GM19099 (cell line): Measurements from ENCODE around the gene RNF31.

Experiments used
- POLR2A ChIP-seq: IDR thresholded peaks from 3 replicates; pipeline ENCODE4 v1.6.1; 2011; ENCODE audit warnings: low read depth; ENCODE audit not compliant: insufficient read length; ENCODE audit errors: extremely low read depth

RNF31 gene

DNA sequence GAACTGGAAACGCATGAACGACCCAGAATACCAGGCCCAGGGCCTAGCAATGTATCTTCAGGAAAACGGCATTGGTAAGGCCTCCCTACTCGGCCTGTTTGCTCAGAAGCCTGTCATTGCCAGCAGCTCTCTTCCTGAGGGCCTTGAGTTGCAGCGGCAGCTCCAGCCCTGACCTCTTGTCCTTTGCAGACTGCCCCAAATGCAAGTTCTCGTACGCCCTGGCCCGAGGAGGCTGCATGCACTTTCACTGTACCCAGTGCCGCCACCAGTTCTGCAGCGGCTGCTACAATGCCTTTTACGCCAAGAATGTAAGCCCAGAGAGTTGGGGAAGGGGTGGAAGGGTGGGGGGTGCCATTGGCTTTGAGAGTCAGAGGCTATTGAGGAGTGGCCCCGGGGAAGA lies 10.0 kb downstream of the RNF31 start:
- TF ChIP-seq POLR2A: no peak

DNA sequence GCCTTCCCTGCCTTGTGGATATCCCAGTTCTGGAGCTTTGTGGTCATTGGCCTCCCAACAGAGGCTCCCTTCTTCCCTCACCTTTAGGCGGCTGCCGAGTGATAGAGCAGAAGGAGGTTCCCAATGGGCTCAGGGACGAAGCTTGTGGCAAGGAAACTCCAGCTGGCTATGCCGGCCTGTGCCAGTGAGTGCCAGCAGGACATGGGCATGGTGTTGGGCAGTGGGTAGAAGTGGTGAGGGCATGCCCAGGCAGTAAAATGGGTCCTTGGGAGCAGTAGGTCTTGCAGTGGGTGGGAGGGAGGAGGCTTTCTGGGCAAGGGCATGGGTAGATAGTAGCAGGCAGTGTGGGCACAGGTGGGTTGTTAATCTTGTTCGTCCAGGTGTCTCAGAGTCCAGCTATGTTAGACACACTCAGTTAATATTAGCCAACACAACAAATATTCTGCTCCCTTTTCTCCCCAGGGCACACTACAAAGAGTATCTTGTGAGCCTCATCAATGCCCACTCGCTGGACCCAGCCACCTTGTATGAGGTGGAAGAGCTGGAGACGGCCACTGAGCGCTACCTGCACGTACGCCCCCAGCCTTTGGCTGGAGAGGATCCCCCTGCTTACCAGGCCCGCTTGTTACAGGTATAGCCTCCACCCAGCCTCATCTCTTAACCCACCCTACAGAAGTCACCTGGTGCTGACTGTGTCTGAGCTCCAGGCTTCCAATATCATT lies 12.6 kb downstream of the RNF31 start:
- TF ChIP-seq POLR2A: no peak

DNA sequence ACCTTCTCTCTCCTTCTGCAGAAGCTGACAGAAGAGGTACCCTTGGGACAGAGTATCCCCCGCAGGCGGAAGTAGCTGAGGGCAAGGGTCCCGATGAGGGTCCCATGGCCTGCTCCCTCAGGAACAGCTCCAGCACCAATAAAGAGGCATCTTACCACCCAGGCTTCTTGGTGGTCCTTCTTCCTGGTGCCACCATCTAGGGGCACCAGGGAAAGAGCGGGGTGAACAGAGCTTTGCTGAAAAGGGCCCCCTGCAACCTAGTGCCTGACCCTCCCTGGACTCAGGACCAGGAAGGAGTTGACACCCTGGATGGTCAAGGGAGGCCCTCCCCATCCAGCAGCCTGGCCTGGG lies 13.2 kb downstream of the RNF31 start:
- no peak for TF ChIP-seq POLR2A

DNA sequence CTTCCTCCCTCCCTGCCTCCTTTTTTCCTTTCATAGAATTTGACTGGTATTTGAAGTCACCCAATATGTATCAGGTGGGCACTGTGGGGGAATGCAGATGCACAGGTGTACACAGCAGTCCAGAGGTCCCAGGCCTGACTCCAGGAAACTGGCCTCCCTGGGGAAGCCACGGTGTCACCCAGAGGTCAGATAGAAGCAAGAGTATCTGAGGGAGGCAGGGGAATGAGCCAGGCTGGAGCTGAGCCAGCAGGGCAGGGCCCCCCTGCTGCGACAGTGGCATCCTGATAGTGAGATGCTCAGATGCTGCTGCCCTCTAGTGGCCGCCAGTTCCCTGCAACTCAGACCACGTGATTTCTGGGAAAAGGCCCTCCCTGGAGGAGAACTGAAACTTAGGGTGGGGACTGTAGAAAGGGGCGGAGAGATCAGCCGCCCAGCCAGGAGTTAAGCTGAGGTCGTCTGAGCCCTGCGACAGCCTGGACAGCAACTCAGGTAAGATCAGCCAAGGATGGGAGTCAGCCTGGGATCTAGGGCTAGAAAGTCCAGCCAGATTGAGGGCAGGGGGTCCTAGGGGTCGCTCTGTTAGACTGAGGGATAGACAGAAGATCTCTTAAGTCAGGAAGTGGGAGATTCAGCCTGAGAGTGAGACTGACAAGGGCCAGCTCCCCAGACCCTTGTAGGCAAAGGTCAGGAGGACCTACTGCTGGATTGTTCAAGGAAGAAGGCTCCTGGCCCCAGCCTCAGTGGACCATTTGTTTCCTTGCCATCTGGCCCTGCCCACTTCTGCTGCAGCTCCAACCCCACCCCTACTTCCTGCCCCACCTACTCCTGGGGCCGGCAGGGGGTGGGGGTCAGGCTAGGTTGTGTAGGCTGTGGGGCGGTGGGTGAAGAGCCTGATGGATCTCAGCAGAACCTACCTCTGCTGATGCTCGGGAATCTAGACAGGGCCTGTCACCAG lies 13.8 kb downstream of the RNF31 start, which contains the start of gene IRF9:
Gene IRF9, plus strand, starts transcription at position 416 of the 955 bp plus-strand sequence. CDS start 880 bp downstream, outside the sequence.
- TF ChIP-seq POLR2A: peak; percentile 97

DNA sequence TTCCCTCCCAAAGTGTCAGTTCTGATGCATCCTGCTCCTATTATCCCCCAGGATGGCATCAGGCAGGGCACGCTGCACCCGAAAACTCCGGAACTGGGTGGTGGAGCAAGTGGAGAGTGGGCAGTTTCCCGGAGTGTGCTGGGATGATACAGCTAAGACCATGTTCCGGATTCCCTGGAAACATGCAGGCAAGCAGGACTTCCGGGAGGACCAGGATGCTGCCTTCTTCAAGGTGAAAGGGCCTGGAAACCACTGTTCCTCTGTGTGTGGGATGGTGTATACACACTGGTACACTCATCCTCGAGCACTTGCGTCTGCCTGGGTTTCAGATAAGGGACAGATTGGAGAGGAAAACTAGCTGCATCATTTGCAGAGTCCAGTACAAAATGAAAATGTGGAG lies 14.8 kb downstream of the RNF31 start:
- TF ChIP-seq POLR2A: no peak

DNA sequence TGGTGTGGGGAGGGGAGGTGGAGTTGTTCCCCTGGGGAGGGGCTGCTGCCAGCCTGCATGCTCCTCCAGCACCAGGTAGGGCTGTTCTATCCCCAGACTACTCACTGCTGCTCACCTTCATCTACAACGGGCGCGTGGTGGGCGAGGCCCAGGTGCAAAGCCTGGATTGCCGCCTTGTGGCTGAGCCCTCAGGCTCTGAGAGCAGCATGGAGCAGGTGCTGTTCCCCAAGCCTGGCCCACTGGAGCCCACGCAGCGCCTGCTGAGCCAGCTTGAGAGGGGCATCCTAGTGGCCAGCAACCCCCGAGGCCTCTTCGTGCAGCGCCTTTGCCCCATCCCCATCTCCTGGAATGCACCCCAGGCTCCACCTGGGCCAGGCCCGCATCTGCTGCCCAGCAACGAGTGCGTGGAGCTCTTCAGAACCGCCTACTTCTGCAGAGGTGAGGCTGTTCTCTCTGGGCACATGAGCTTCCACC lies 17.3 kb downstream of the RNF31 start:
- peak; percentile 8 for TF ChIP-seq POLR2A

DNA sequence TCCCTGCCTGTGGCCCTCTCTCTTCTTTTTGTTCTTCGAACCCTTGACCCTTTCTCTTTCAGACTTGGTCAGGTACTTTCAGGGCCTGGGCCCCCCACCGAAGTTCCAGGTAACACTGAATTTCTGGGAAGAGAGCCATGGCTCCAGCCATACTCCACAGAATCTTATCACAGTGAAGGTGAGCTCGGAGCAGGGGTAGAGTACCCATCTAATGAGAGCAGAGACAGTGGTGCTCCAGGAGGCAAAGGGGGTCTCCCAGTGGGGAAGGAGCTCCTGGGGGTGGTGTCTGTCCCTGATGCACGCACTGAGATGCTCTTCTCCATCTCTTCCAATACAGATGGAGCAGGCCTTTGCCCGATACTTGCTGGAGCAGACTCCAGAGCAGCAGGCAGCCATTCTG lies 18.5 kb downstream of the RNF31 start:
- TF ChIP-seq POLR2A: no peak

DNA sequence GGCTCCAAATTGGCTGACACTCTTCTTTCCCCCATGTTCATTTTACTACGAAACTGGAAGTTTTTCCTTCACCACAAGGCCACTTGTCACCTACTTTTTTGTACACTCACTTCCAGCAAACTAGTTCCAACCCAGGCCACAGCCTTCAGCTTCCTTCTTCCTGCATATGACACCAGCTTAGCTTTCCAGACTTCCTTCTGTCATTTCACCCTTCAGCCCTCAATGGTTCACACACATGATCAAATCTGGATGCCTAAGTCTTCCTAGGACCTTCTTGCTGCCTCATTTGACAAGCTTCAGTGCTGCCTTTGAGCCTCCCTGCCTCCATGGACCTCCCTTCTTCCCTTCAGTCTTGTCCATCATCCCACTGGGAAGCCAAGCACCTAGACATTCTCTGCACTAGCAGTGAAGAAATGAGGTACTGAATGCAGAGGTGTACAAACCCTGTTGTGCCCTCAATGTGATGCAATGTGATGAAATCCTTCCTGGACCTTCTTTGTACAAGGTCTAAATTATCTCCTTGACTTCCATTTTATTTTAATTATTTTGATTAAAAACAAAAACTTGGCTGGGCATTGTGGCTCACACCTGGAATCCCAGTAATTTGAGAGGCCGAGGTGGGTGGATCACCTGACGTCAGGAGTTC lies 20.3 kb downstream of the RNF31 start:
- TF ChIP-seq POLR2A: no peak

DNA sequence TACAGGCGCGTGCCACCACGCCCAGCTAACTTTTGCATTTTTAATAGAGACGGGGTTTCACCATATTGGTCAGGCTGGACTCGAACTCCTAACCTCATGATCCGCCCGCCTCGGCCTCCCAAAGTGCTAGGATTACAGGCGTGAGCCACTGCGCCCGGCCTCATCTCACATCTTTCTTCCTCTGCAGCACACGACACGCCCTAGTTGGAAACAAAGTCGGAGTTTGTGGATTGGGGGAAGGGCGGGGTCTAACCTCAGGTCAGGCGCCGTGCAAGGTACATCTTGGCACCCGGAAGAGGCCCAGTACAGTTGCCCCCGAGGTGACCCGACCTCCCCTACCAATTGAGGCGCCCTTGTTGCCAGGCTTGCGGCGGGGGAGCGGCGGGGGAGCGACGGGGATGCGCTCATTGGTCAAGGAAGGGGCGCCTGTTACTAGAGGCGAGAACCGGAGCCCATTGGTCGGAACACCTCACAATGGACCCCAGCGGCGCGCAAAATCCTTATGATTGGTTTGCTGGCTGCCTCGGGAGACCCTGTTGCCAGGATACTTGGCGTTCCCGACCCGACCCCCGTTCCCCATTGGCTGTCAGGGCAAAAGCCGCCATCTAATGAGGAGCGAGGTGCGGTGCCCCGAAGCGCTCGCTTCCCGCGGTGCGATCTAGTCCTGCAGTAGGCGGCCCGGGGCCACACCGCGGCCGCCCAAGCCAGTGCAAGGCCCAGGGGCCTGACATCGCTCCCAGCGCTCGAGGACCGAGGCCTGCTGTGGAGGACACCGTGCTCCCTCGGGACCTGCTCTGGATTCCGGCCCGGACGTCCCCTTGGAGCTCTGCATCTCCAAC lies 24.3 kb downstream of the RNF31 start, which contains the start of gene REC8:
Gene REC8, plus strand, starts transcription at position 659 of the 839 bp plus-strand sequence. CDS start 473 bp downstream, outside the sequence.
- TF ChIP-seq POLR2A: peak; percentile 20

DNA sequence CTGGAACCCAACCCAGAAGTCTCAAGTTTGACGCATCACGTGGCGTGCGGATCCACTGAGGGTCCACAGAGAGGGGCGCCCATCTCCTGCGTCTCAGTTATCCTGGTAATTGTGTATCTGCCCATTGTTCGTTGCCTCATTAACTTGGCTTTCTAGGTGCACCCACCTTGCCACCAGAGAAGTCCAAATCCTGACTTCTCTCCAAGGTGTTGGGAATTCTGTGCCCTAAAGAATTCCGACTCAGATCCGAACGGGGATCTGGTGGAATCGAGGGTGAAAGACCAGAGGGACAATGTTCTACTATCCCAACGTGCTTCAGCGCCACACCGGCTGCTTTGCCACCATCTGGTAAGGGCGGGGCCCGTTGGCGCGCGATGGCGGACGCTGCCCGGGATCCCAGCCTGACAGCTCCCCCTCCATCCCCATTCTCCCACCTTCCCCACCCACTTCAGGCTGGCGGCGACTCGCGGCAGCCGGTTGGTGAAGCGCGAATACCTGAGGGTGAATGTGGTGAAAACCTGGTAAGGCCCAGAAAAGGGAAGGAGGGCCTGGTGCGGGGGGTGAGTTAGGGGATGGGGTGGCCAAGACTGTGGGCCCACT lies 25.1 kb downstream of the RNF31 start:
- TF ChIP-seq POLR2A: no peak

DNA sequence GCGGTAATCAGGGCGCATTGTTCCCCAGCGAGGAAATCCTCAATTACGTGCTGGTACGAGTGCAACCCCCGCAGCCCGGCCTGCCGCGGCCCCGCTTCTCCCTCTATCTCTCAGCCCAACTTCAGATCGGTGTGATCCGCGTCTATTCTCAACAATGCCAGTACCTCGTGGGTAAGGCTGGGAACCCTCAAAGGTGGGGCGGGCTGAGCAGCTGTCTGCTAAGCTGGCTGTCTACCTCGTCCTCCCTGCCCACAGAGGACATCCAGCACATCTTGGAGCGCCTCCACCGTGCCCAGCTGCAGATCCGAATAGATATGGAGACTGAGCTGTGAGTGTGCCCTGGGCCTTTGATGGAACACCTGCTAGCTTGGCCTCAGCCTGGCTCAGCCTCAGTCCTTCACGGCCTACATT lies 25.6 kb downstream of the RNF31 start:
- TF ChIP-seq POLR2A: peak; percentile 25

DNA sequence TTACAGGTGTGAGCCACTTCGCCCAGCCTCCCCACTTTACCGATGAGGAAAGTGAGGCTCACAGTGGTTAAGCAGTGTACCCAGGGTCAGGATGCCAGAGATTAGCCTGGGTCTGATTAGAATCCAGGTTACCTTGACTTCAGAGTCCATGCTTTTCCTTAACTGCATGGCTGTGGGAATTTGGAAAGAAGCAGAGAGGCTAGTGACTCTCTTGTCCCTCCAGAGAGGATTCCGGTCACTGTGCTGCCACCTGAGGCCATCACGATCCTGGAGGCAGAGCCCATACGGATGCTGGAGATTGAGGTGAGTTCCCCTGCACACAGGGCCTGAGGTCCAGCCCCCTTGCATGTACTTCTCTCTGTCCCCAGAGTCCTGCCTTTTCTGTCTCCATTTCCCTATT lies 29.3 kb downstream of the RNF31 start:
- no peak for TF ChIP-seq POLR2A

DNA sequence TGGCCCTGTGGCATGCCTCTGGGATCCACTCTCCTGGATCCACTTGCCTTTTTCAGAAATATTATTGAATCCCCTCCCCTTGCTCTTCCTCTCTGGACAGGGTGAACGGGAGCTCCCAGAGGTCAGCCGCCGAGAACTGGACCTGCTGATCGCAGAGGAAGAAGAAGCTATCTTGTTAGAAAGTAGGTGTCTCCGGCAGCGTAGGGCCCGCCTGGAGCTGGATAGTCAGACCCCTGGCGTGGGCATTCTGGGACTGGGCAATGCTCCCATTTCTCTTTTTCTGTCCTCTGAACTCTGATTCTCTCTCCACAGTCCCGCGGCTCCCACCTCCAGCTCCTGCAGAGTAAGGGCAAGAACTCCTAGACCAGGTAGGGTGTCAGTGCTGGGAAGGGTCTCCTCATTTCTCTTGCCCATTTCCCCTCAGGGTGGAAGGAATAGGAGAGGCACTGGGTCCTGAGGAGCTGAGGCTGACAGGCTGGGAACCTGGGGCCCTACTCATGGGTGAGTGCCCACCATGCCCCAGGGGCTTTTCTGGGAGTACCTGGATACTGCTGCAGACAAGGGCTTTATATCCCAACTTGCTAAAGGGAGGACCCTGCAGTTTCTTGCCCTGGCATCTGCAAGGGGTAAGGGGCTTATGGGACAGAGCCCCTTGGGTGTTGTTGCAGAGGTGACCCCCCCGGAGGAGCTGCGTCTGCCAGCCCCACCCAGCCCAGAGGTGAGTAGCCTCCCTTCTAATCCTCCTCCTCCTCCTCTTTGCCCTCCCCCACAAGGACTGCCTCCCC lies 29.9 kb downstream of the RNF31 start:
- no peak for TF ChIP-seq POLR2A
